GM12864 (cell line): ENCODE measurements around the gene EGFR.

Source experiments
- DNase-seq: peaks from one replicate; pipeline ENCODE4 v3.0.0-alpha.2; 2011; ENCODE audit warnings: low read depth
- H3K4me3 ChIP-seq: 2 replicates; pipeline ENCODE4 v1.5.1; 2011; ENCODE audit warnings: mild to moderate bottlenecking, low read depth, low read length, control low read depth
- TF ChIP-seq, protein P1 (sequence below): IDR thresholded peaks from 2 replicates; pipeline ENCODE4 v1.5.1; 2011; ENCODE audit warnings: low read depth, mild to moderate bottlenecking, moderate library complexity, low read length, control low read depth, inconsistent platforms; ENCODE audit errors: missing control alignments

EGFR gene

DNA sequence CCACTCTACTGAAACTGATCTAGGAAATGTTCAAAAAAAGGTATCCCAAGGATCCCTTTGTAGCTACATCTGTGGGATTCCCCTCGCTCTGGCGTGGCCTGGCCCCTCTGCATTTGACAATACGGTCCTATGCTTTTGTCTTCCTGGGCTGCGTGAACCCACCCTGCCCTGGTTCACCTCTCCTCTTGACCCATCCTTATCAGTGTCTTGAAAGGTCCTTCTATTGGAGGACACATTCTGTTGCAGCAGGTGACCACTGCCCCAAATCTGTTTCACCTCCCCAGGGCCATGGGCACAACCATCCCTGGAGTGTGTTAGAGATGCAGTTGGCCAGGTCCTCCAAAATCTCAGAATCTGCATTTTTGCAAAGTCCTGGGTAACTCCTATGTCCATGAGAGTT, 100.8 kb downstream of the EGFR start:
- H3K4me3 ChIP-seq: no peak overlapping the region
- no peak for DNase-seq
- TF ChIP-seq, protein P1, sequence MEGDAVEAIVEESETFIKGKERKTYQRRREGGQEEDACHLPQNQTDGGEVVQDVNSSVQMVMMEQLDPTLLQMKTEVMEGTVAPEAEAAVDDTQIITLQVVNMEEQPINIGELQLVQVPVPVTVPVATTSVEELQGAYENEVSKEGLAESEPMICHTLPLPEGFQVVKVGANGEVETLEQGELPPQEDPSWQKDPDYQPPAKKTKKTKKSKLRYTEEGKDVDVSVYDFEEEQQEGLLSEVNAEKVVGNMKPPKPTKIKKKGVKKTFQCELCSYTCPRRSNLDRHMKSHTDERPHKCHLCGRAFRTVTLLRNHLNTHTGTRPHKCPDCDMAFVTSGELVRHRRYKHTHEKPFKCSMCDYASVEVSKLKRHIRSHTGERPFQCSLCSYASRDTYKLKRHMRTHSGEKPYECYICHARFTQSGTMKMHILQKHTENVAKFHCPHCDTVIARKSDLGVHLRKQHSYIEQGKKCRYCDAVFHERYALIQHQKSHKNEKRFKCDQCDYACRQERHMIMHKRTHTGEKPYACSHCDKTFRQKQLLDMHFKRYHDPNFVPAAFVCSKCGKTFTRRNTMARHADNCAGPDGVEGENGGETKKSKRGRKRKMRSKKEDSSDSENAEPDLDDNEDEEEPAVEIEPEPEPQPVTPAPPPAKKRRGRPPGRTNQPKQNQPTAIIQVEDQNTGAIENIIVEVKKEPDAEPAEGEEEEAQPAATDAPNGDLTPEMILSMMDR: no peak

DNA sequence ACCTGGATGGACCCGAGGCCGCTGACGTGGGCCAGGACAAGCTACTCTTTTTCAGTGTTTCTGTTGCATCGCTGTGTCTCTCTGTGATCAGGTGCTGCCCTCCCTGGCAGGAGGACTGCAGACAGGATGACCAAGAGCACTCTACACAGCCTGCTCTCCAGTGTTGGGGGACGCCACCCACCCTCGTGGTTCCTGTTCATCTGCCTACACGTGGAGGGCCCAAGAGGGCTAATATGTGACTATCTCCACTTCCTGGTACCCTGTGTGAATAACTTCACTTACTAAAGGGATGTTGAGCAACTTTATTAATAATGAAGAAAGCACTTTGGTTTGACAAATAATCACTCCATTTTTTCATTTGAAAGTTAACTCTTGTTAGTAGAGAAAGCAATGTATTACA, 101.3 kb downstream of the EGFR start:
- no peak overlapping the region for H3K4me3 ChIP-seq
- no peak for DNase-seq
- TF ChIP-seq, protein P1: no peak

DNA sequence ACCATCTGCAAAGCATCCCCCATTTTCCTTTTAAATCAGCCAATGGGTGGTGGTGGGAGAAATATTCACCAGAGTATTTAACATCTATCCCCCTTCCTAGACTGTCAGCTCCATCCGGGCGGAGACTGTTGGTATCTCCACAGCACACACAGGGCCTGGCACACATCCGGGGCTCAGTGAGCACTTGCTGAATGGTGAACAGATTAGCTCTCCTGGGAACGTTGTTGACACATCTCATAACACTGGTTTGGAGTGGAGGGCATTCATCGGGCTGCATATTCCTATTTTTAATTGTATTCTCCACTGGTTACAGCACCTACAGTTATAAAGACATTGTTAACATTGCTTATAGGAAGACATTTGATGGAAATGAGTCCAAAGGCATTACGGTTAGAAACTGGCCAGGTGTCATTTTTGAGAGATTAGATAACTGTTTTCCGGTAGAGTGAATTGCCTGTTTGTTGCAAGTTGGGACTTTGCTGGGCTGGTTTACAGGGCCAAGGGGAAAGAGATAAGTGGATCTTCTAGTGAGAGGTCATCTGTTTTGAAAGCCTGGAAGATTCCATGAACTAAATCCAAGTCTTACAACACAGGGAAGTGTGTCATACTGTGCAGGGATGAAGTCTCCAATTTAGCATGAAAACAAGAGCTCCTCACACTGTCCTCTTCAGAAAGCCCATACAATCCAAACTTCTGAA, 101.8 kb downstream of the EGFR start:
- H3K4me3 ChIP-seq: no peak overlapping the region
- TF ChIP-seq, protein P1: no peak
- DNase-seq: no peak

- TF ChIP-seq, protein P1: no peak
- DNase-seq: no peak
- H3K4me3 ChIP-seq: no peak overlapping the region
These were observed 102.4 kb downstream of the EGFR start for GRCh38 chr7:55121249-55121648.

GRCh38 chr7:55122263-55122662, 103.4 kb downstream of the EGFR start:
- DNase-seq: no peak
- TF ChIP-seq, protein P1: no peak
- no peak overlapping the region for H3K4me3 ChIP-seq

- TF ChIP-seq, protein P1: no peak
- H3K4me3 ChIP-seq: no peak overlapping the region
- DNase-seq: no peak
These were observed 106.4 kb downstream of the EGFR start for GRCh38 chr7:55124989-55125875.
